ENCODE data around the gene UPF3A.

- TF ChIP-seq ZNF274 (IDR thresholded peaks at IDR 0.05; ENCODE audit: low read length), result no peak
- no peak for TF ChIP-seq ZNF274 (tag by site-specific recombination; IDR thresholded peaks at IDR 0.05; ENCODE audit: borderline replicate concordance)
- no peak for TF ChIP-seq PRDM1 (tag by site-specific recombination; IDR thresholded peaks at IDR 0.05)
- TF ChIP-seq CTCF (tag by site-specific recombination; IDR thresholded peaks at IDR 0.05), result no peak
- TF ChIP-seq ZNF114 (tag by site-specific recombination; IDR thresholded peaks at IDR 0.05), result no peak
- peak; percentile 87 for TF ChIP-seq ZNF362 (tag by site-specific recombination; IDR thresholded peaks at IDR 0.05)
- TF ChIP-seq REST (tag by site-specific recombination; IDR thresholded peaks at IDR 0.05), result no peak
- no peak for TF ChIP-seq SALL2 (tag by site-specific recombination; IDR thresholded peaks at IDR 0.05; ENCODE audit: borderline replicate concordance)
Measured at GRCh38 chr13:114318624-114319023, 37.2 kb downstream of the UPF3A start.
